ENCODE data around the gene RRAD. TPM values are rescaled to one million over a fixed set of nuclear protein-coding genes. Genes with fewer than 3 reads are reported as not detected.

RRAD gene
- total RNA-seq, 1 donor = 12.5 TPM

GRCh38 chr16:66924527-66925321 is 611 bp downstream of the RRAD start:
- TF ChIP-seq CTCF (IDR thresholded peaks at IDR 0.05; ENCODE audit: insufficient read depth, low read depth, low read length) = peak; percentile 47
- DNase-seq (ENCODE audit: low read depth) = no peak
- peak overlapping the region; percentile 62 for H3K4me3 ChIP-seq (ENCODE audit: low read depth, low read length)

GRCh38 chr16:66923866-66924265 is 1.5 kb downstream of the RRAD start:
- no peak for DNase-seq (ENCODE audit: low read depth)
- TF ChIP-seq CTCF (IDR thresholded peaks at IDR 0.05; ENCODE audit: insufficient read depth, low read depth, low read length) = no peak
- H3K4me3 ChIP-seq (ENCODE audit: low read depth, low read length) = no peak overlapping the region

- no peak for TF ChIP-seq CTCF (IDR thresholded peaks at IDR 0.05; ENCODE audit: insufficient read depth, low read depth, low read length)
- no peak overlapping the region for H3K4me3 ChIP-seq (ENCODE audit: low read depth, low read length)
- DNase-seq (ENCODE audit: low read depth) = no peak
Observed at GRCh38 chr16:66923247-66923731, 2.0 kb downstream of the RRAD start.

- no peak overlapping the region for H3K4me3 ChIP-seq (ENCODE audit: low read depth, low read length)
- DNase-seq (ENCODE audit: low read depth) = no peak
- no peak for TF ChIP-seq CTCF (IDR thresholded peaks at IDR 0.05; ENCODE audit: insufficient read depth, low read depth, low read length)
Observed at GRCh38 chr16:66921729-66922450, 3.4 kb downstream of the RRAD start.

GRCh38 chr16:66920924-66921680 is 4.2 kb downstream of the RRAD start:
- TF ChIP-seq CTCF (IDR thresholded peaks at IDR 0.05; ENCODE audit: insufficient read depth, low read depth, low read length) = no peak

GRCh38 chr16:66920299-66920590 is 5.1 kb downstream of the RRAD start:
- DNase-seq (ENCODE audit: low read depth) = no peak
- H3K4me3 ChIP-seq (ENCODE audit: low read depth, low read length) = no peak overlapping the region
- TF ChIP-seq CTCF (IDR thresholded peaks at IDR 0.05; ENCODE audit: insufficient read depth, low read depth, low read length) = no peak

More at GRCh38 chr16:66920924-66921680, 4.2 kb downstream of the RRAD start:
- DNase-seq (ENCODE audit: low read depth) = no peak
- H3K4me3 ChIP-seq (ENCODE audit: low read depth, low read length) = no peak overlapping the region

Data from fibroblast of villous mesenchyme (primary cell).